GM12878 (cell line): Measurements from ENCODE around the gene HSD17B12. TPM values are rescaled to one million over a fixed set of nuclear protein-coding genes. Genes with fewer than 3 reads are reported as not detected.

Experiments
- ATAC-seq: fragments of 200-7000 bp; cut with Tn5 transposase; 3 replicates; pipeline ENCODE4 v1.9.1; 2020; ENCODE audit warnings: mild to moderate bottlenecking, moderate library complexity
- Bru-seq: library from RNA; stranded (reverse); fragments of 400-500 nt; gene quantifications from one replicate; lab custom pipeline; 2021; lab: Mats Ljungman, UMichigan
- BruChase-seq, 2 experiments: library from RNA; stranded (reverse); fragments of 400-500 nt; gene quantifications; one replicate each; lab custom pipeline; 2021; lab: Mats Ljungman, UMichigan
- BruUV-seq: library from RNA; stranded (reverse); fragments of 400-500 nt; replicated peaks from 2 replicates; lab custom pipeline; 2021; lab: Mats Ljungman, UMichigan
- CTCF ChIA-PET: fragments of 300-600 bp; sonication (Branson Sonifier 250); formaldehyde crosslinking; extraction: SDS; loops from one replicate; lab custom pipeline; 2021; ENCODE audit warnings: inconsistent platforms; lab: Yijun Ruan, JAX
- POLR2A ChIA-PET: fragments of 350-600 bp; formaldehyde crosslinking; extraction: SDS; loops from one replicate; lab custom pipeline; 2021; ENCODE audit warnings: inconsistent platforms; lab: Charles Lee
- RAD21 ChIA-PET: fragments of 300-600 bp; sonication (Branson Sonifier 250); formaldehyde crosslinking; loops from one replicate; lab custom pipeline; 2023; ENCODE audit warnings: antibody characterized with exemption; ENCODE audit not compliant: unreplicated experiment; lab: Charles Lee
- SMC1A ChIA-PET: fragments of 300-600 bp; sonication (Branson Sonifier 250); formaldehyde crosslinking; loops from one replicate; lab custom pipeline; 2023; ENCODE audit not compliant: unreplicated experiment, uncharacterized antibody; lab: Charles Lee
- DNase-seq: peaks from one replicate; pipeline ENCODE4 v3.0.0-alpha.2; 2011; ENCODE audit warnings: low read depth, low spot score
- FAIRE-seq: peaks from 3 replicates; lab custom pipeline; 2011; peaks lifted over from hg19 to GRCh38; lab: Jason Lieb, UNC
- H2AFZ ChIP-seq: 2 replicates; pipeline ENCODE4 v1.6.0; 2011; ENCODE audit warnings: low read depth, low read length, control low read depth; ENCODE audit not compliant: control insufficient read depth
- H3K27ac ChIP-seq: 2 replicates; pipeline ENCODE4 v1.5.1; 2011; ENCODE audit warnings: control low read depth; ENCODE audit not compliant: control insufficient read depth, insufficient read depth
- H3K27me3 ChIP-seq, 2 experiments: replicated peaks in 1 of 2; 2 replicates each; pipeline versions ENCODE4 v1.6.0 to v1.6.1; 2011; ENCODE audit warnings: low read length in 1 of 2; ENCODE audit not compliant: control insufficient read depth in 2 of 2, insufficient read depth in 2 of 2
- H3K36me3 ChIP-seq, 2 experiments: 2 replicates each; pipeline ENCODE4 v1.5.1; 2011; ENCODE audit warnings: low read length in 1 of 2; ENCODE audit not compliant: control insufficient read depth in 2 of 2, insufficient read depth in 2 of 2
- H3K4me1 ChIP-seq: 2 replicates; pipeline ENCODE4 v1.6.1; 2011; ENCODE audit warnings: mild to moderate bottlenecking, low read length, moderate library complexity, mixed read lengths; ENCODE audit not compliant: control insufficient read depth, insufficient read depth
- H3K4me2 ChIP-seq: 2 replicates; pipeline ENCODE4 v1.6.0; 2011; ENCODE audit warnings: control low read depth; ENCODE audit not compliant: control insufficient read depth, insufficient read depth
- H3K4me3 ChIP-seq: fragments of 200-600 bp; sonication (generic); 2 replicates; pipeline ENCODE4 v1.5.1; 2016
- H3K79me2 ChIP-seq: 2 replicates; pipeline ENCODE4 v1.6.0; 2011; ENCODE audit warnings: low read length; ENCODE audit not compliant: control insufficient read depth, insufficient read depth
- H3K9ac ChIP-seq: 2 replicates; pipeline ENCODE4 v1.8.0; 2011; ENCODE audit warnings: low read length, control low read depth, mixed read lengths; ENCODE audit not compliant: control insufficient read depth, insufficient read depth
- H3K9me3 ChIP-seq: replicated peaks from 3 replicates; pipeline ENCODE4 v1.5.1; 2011; ENCODE audit warnings: mild to moderate bottlenecking, low read length; ENCODE audit not compliant: control insufficient read depth, insufficient read depth
- H4K20me1 ChIP-seq: 2 replicates; pipeline ENCODE4 v1.6.0; 2011; ENCODE audit not compliant: control insufficient read depth, insufficient read depth
- CREB1 ChIP-seq: IDR thresholded peaks from 2 replicates; pipeline ENCODE4 v1.6.1; 2012; ENCODE audit warnings: low read depth, mild to moderate bottlenecking, inconsistent platforms
- RCOR1 ChIP-seq: conservative IDR thresholded peaks from 2 replicates; pipeline ENCODE4 v1.6.1; 2012; ENCODE audit warnings: low read depth, low read length, improper control_type of control experiment
- RFX5 ChIP-seq: IDR thresholded peaks from 2 replicates; pipeline ENCODE4 v1.6.1; 2011; ENCODE audit warnings: low read depth, low read length, improper control_type of control experiment
- SP1 ChIP-seq: IDR thresholded peaks from one replicate; pipeline ENCODE4 v1.6.1; 2011; ENCODE audit warnings: low read depth, low read length
- SREBF2 ChIP-seq: IDR thresholded peaks from 2 replicates; pipeline ENCODE4 v1.6.1; 2012; ENCODE audit warnings: mild to moderate bottlenecking, low read length
- ZBED1 ChIP-seq: IDR thresholded peaks from 2 replicates; pipeline ENCODE4 v1.6.1; 2016; ENCODE audit warnings: borderline replicate concordance
- WGBS: methylation state at CpG from one replicate; pipeline ENCODE4 v1.1.6; 2016; ENCODE audit warnings: low lambda C conversion rate; ENCODE audit not compliant: insufficient replicate concordance, insufficient coverage; ENCODE audit errors: missing lambda C conversion rate; 5-methylcytosine and 5-hydroxymethylcytosine counted together
- in situ Hi-C: fragments of 300-500 bp; cut with MboI; formaldehyde crosslinking; loops from 9 replicates; pipeline ENCODE4 v1.14.3; 2018; ENCODE audit warnings: mixed read lengths
- intact Hi-C: fragments of 100-400 bp; cut with micrococcal nuclease; formaldehyde crosslinking; loops from one replicate; pipeline ENCODE4 v1.14.2; 2022; ENCODE audit not compliant: unreplicated experiment
- long read RNA-seq, 2 experiments: library from polyadenylated mRNA; unstranded; transcript quantifications; one replicate each; pipeline ENCODE4 v2.0.0, GENCODE V29; 2019 to 2020
- polyA minus RNA-seq, 3 experiments: library from RNA; depleted of rRNA, polyadenylated mRNA; stranded (reverse); fragments of >200 nt; gene quantifications; 2 replicates each; pipeline ENCODE4 v1.2.3, GENCODE V29; 2011
- polyA plus RNA-seq, 11 experiments: library from polyadenylated mRNA; depleted of rRNA in 4 of 11; unstranded in 6 of 11; stranded (reverse) in 5 of 11; fragments of >200 nt; fragmentation: Nextera tagmentation in 4 of 11; fragmentation: Illumina TruSeq in 1 of 11; extraction: Ambion mirVana in 4 of 11; extraction: Trizol in 1 of 11; gene quantifications; 1 replicate in 1 of 11; 2 replicates in 10 of 11; pipeline versions ENCODE4 v1.2.1 to v1.2.3, GENCODE V29; 2011 to 2016; ENCODE audit warnings: inconsistent platforms in 2 of 11, missing spikeins in 2 of 11, low read depth in 1 of 11
- total RNA-seq, 4 experiments: library from RNA; depleted of rRNA in 3 of 4; stranded (reverse); fragments of >200 nt in 3 of 4; fragmentation: Illumina TruSeq in 1 of 4; extraction: Trizol in 1 of 4; gene quantifications; 2 replicates each; pipeline versions ENCODE4 v1.2.1 to v1.2.3, GENCODE V29; 2013 to 2021
- TF ChIP-seq, protein P1 (sequence below): fragments of 450-650 bp; IDR thresholded peaks from 2 replicates; pipeline ENCODE4 v1.6.1; 2018; ENCODE audit warnings: mild to moderate bottlenecking, low read depth, moderate library complexity; ENCODE audit not compliant: partially characterized antibody
- TF ChIP-seq, protein P2 (sequence below): fragments of 450-650 bp; IDR thresholded peaks from 2 replicates; pipeline ENCODE4 v1.6.1; 2016; ENCODE audit warnings: mild to moderate bottlenecking, moderate library complexity, borderline replicate concordance
- TF ChIP-seq, protein P3 (sequence below): IDR thresholded peaks from 2 replicates; pipeline ENCODE4 v1.6.1; 2012; ENCODE audit warnings: low read depth, low read length, improper control_type of control experiment

The HSD17B12 gene
- total RNA-seq (2013; cell fraction: nucleolus; rRNA removed), result 264 and 266 TPM in 2 replicates
- total RNA-seq (2014; rRNA removed), result 68.1 and 75.2 TPM in 2 replicates
- 74.1 and 80.1 TPM in 2 replicates for total RNA-seq (2014; rRNA removed; fragmentation: Illumina TruSeq; extraction: Trizol)
- total RNA-seq (2021), result 59.5 and 68.2 TPM in 2 replicates
- polyA plus RNA-seq (2011; ENCODE audit: low read depth), result 51.3 TPM
- 88.0 and 112 TPM in 2 replicates for polyA plus RNA-seq (2011; rRNA removed)
- 51.7 and 71.5 TPM in 2 replicates for polyA plus RNA-seq (2011; cell fraction: cytosol; rRNA removed)
- 53.5 and 63.6 TPM in 2 replicates for polyA plus RNA-seq (2011; cell fraction: nucleus; rRNA removed)
- 36.5 and 50.5 TPM in 2 replicates for polyA plus RNA-seq (2012)
- 70.4 and 99.8 TPM in 2 replicates for polyA plus RNA-seq (2014; fragmentation: Illumina TruSeq; extraction: Trizol)
- 10 to 100 TPM; 23.6 to 33.6 TPM for polyA plus RNA-seq (2014; fragmentation: Nextera tagmentation; extraction: Ambion mirVana)
- 51.4 and 53.5 TPM in 2 replicates for polyA plus RNA-seq (2014; rRNA removed)
- 10 to 100 TPM; 63.5 to 66.0 TPM for polyA plus RNA-seq (2016; fragmentation: Nextera tagmentation; extraction: Ambion mirVana)
- 61.5 and 66.7 TPM in 2 replicates for polyA minus RNA-seq (2011; rRNA and poly(A)+ RNA removed)
- polyA minus RNA-seq (2011; cell fraction: cytosol; rRNA and poly(A)+ RNA removed), result 48.4 and 63.2 TPM in 2 replicates
- 79.8 and 139 TPM in 2 replicates for polyA minus RNA-seq (2011; cell fraction: nucleus; rRNA and poly(A)+ RNA removed)
- percentile 83 among the genes with signal in this experiment for Bru-seq, nascent RNA
- percentile 90 among the genes with signal in this experiment for BruChase-seq, experiment 1, labeled RNA remaining after a 6-hour chase
- percentile 85 among the genes with signal in this experiment for BruChase-seq, experiment 2, labeled RNA remaining after a 2-hour chase
- long read RNA-seq, experiment 1, full-length matches to known transcripts, result 56 of 61 reads
- long read RNA-seq, experiment 1, partial matches to known transcripts, result 1 of 61 reads
- long read RNA-seq, experiment 1, other reads (novel, unspliced or antisense), result 4 of 61 reads
- long read RNA-seq, experiment 2, full-length matches to known transcripts, result 188 of 217 reads
- long read RNA-seq, experiment 2, partial matches to known transcripts, result 17 of 217 reads
- long read RNA-seq, experiment 2, other reads (novel, unspliced or antisense), result 12 of 217 reads

DNA sequence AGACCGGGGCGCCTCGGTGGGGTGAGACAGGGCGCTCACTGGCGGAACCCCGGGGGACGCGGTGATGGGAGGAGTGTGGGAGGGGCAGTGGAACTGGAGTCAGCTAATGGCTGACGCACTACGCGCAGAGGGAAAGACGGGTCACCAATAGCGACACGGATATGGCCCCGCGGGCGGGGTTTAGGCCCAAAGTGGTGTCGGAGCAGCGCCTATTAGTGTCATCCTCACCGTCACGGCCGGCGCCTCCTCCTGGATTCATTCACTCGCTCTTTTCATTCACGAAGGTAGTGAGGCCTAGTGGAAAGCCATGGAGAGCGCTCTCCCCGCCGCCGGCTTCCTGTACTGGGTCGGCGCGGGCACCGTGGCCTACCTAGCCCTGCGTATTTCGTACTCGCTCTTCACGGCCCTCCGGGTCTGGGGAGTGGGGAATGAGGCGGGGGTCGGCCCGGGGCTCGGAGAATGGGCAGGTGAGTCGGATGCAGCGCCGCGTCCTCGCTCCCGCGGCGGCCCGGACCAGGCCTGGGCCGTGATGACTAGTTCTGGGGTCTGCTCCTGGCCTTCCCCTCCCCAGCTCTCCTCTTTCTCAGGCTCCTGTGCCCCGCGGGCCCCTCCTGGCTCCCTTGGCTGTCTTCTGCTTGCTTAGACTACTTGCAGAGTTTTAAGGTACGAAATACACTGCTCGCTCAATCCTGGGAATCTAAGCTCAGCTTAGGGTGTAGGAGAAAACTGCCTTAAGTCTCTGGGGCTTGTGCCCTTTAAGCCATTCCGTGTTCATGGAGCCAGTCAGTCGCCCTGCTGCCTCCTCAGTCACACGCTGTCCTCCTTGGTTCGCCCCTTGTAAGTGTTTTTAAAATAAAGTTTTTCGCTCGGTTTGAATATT, at the start of gene HSD17B12:
Gene HSD17B12 (plus strand): TSS at position 218 of the 880 bp plus-strand sequence. CDS start 90 bp downstream, at position 308.
- peak; percentile 97 for DNase-seq
- intact Hi-C loops, result loop anchor here (2.0 to 10.0 kb wide), 2 partner anchors 36 to 884 kb away; partner anchors contain the start of gene CD82
- peak within 1 kb of the TSS; percentile 91 for H3K9ac ChIP-seq
- H3K4me2 ChIP-seq, result peak within 1 kb of the TSS; percentile 87
- CTCF ChIA-PET, result interaction anchor here (0.9 to 1.1 kb wide), 4 partner anchors 20 to 145 kb away, joined by 3 to 4 read pairs (median 4); no protein-coding TSS in a partner anchor
- POLR2A ChIA-PET, result interaction anchor here (0.6 to 1.6 kb wide), 5 partner anchors 9 to 384 kb away, joined by 3 to 6 read pairs (median 5); partner anchors contain the start of gene TTC17
- in situ Hi-C loops, result loop anchor here (10.0 kb wide), 1 partner anchor 316 kb away; no protein-coding TSS in a partner anchor
- ATAC-seq, result peak; percentile 96
- WGBS, result under 1% methylated on average over 62 of the region's 62 CpGs
- SMC1A ChIA-PET, result interaction anchor here (0.7 to 1.0 kb wide), 3 partner anchors 27 to 171 kb away, joined by 3 to 5 read pairs (median 4); no protein-coding TSS in a partner anchor
- RAD21 ChIA-PET, result interaction anchor here (1.1 to 1.2 kb wide), 2 partner anchors 36 to 171 kb away, joined by 3 read pairs; no protein-coding TSS in a partner anchor
- H3K4me3 ChIP-seq, result peak within 1 kb of the TSS; percentile 72
- peaks cover 41% of the 10 kb centered on the region for H3K79me2 ChIP-seq
- no peaks in the 10 kb centered on the region for H4K20me1 ChIP-seq
- peak within 1 kb of the TSS; percentile 93 for H3K27ac ChIP-seq
- peak within 1 kb of the TSS; percentile 87 for H2AFZ ChIP-seq
- no peaks in the 10 kb centered on the region; a peak in 1 of 4 replicates for H3K36me3 ChIP-seq
- peaks cover 2% of the 10 kb centered on the region; the same call in 2 of the 3 replicates for H3K9me3 ChIP-seq
- no peaks in the 10 kb centered on the region for H3K27me3 ChIP-seq
- peaks cover 4% of the 10 kb centered on the region; the same call in 1 of the 2 replicates for H3K4me1 ChIP-seq
- BruUV-seq, result TSS peak; percentile 70
- peak; percentile 100 for FAIRE-seq
- TF ChIP-seq CREB1 (peak; percentile 94), SP1 (peak; percentile 93), SREBF2 (0 out of 2 replicates have a peak, but pooled peaks have one; percentile 25), RCOR1 (0 out of 2 replicates have a peak, but pooled peaks have one; percentile 17), RFX5 (peak; percentile 89), ZBED1 (no peak)
- TF ChIP-seq, protein P1, sequence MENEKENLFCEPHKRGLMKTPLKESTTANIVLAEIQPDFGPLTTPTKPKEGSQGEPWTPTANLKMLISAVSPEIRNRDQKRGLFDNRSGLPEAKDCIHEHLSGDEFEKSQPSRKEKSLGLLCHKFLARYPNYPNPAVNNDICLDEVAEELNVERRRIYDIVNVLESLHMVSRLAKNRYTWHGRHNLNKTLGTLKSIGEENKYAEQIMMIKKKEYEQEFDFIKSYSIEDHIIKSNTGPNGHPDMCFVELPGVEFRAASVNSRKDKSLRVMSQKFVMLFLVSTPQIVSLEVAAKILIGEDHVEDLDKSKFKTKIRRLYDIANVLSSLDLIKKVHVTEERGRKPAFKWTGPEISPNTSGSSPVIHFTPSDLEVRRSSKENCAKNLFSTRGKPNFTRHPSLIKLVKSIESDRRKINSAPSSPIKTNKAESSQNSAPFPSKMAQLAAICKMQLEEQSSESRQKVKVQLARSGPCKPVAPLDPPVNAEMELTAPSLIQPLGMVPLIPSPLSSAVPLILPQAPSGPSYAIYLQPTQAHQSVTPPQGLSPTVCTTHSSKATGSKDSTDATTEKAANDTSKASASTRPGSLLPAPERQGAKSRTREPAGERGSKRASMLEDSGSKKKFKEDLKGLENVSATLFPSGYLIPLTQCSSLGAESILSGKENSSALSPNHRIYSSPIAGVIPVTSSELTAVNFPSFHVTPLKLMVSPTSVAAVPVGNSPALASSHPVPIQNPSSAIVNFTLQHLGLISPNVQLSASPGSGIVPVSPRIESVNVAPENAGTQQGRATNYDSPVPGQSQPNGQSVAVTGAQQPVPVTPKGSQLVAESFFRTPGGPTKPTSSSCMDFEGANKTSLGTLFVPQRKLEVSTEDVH, result no peak
- TF ChIP-seq, protein P2, sequence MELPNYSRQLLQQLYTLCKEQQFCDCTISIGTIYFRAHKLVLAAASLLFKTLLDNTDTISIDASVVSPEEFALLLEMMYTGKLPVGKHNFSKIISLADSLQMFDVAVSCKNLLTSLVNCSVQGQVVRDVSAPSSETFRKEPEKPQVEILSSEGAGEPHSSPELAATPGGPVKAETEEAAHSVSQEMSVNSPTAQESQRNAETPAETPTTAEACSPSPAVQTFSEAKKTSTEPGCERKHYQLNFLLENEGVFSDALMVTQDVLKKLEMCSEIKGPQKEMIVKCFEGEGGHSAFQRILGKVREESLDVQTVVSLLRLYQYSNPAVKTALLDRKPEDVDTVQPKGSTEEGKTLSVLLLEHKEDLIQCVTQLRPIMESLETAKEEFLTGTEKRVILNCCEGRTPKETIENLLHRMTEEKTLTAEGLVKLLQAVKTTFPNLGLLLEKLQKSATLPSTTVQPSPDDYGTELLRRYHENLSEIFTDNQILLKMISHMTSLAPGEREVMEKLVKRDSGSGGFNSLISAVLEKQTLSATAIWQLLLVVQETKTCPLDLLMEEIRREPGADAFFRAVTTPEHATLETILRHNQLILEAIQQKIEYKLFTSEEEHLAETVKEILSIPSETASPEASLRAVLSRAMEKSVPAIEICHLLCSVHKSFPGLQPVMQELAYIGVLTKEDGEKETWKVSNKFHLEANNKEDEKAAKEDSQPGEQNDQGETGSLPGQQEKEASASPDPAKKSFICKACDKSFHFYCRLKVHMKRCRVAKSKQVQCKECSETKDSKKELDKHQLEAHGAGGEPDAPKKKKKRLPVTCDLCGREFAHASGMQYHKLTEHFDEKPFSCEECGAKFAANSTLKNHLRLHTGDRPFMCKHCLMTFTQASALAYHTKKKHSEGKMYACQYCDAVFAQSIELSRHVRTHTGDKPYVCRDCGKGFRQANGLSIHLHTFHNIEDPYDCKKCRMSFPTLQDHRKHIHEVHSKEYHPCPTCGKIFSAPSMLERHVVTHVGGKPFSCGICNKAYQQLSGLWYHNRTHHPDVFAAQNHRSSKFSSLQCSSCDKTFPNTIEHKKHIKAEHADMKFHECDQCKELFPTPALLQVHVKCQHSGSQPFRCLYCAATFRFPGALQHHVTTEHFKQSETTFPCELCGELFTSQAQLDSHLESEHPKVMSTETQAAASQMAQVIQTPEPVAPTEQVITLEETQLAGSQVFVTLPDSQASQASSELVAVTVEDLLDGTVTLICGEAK, result peak; percentile 95
- TF ChIP-seq, protein P3, sequence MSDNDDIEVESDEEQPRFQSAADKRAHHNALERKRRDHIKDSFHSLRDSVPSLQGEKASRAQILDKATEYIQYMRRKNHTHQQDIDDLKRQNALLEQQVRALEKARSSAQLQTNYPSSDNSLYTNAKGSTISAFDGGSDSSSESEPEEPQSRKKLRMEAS, result no peak
